RCC 7860 (cell line): Measurements from ENCODE around the gene GRID2.
A peak's percentile ranks its signal among the peaks of the same experiment; 100 is the strongest.

Experiments used
- DNase-seq: peaks from one replicate; pipeline ENCODE4 v3.0.0-alpha.2; 2015; ENCODE audit warnings: low spot score
- FAIRE-seq: peaks from 2 replicates; lab custom pipeline; 2012; peaks lifted over from hg19 to GRCh38; lab: Jason Lieb, UNC

Gene GRID2

DNA sequence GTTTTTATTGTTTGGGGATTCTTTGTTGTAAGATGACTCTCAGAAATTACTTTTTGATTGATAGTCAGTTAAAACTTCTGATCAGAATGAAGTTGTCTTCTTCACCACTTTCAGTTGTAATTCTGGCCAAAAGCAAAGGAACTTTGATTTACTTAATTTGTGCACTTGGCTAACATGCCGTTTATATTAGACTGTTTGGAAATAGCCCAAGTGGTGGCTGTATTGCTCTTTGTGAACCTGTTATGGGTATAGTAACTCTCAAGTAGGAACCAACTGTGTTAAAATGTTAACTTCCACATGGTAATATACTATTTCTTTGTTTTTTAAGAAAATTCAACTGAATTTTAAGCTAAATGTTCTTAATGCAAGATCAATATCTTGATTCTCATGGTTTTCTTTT, 581.9 kb downstream of the GRID2 start:
- FAIRE-seq = no peak

GRCh38 chr4:92952426-92952825, 648.7 kb downstream of the GRID2 start:
- FAIRE-seq (no peak), DNase-seq (no peak)

More for the DNA sequence above, 581.9 kb downstream of the GRID2 start:
- no peak for DNase-seq

GRCh38 chr4:92952897-92953296, 649.1 kb downstream of the GRID2 start:
- no peak for FAIRE-seq
- no peak for DNase-seq

DNA sequence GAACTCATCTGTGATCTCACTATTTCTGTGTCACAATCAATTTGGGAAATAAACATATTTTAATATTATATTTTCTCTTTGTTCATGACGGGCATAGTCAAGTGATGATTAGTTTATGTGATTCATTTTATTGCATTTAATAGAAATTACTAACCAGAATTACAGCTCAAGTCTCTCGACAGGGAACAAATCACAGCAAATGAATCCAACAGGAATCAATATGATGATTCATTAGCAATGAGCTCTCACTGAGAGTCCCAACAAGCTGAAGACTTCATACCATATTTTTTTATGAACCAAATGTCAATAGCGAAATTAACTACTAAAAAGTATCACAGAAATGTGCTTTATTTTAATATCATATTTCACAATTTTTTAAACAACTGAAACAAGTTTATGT, 649.7 kb downstream of the GRID2 start:
- no peak for FAIRE-seq

GRCh38 chr4:92961881-92962280, 658.1 kb downstream of the GRID2 start:
- DNase-seq (no peak), FAIRE-seq (no peak)

More for the DNA sequence above, 649.7 kb downstream of the GRID2 start:
- no peak for DNase-seq

- DNase-seq (no peak), FAIRE-seq (no peak)
Observed at GRCh38 chr4:92962831-92963230, 659.1 kb downstream of the GRID2 start.

- FAIRE-seq (no peak), DNase-seq (no peak)
Observed at GRCh38 chr4:92968556-92968955, 664.8 kb downstream of the GRID2 start.

DNA sequence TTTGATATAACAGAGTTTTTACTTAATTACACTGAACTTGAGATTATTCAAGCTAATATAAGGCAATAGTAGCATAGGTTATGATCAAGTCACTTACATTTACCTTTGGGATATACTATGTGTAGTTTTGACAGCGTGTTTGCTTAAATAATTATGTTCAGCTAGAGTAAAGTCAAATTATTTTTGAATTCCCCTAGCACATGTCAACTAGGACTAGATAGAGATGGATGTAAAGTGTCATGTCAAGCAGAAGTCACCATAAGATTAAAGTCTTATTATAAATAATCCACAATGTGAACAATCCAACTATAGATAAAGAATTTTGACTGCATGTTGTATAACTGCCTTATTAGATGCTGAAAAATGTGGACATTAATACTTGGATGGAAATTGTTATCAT, 665.2 kb downstream of the GRID2 start:
- FAIRE-seq (no peak), DNase-seq (no peak)

- DNase-seq (peak; percentile 82), FAIRE-seq (peak; percentile 93)
Observed at GRCh38 chr4:92969650-92970379, 666.0 kb downstream of the GRID2 start.

DNA sequence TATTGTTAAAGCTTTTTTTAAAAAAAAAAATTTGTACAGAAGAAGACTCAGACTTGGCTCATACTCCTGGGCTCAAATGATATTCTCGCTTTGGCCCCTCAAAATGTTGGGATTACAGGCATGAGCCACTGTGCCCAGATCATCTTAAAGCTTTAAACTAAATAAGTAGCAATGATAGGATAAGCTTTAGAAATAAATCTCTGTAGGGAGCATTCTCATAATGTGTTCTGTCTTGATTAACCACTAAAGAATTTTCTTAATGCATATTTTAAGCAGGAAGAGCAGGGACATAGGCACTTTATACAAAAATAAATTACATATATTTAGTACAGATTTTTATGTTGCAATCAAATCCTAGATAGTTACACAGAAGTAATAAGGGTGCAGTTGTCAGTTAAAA, 667.2 kb downstream of the GRID2 start:
- no peak for DNase-seq
- no peak for FAIRE-seq

GRCh38 chr4:92988301-92988700, 684.5 kb downstream of the GRID2 start:
- no peak for FAIRE-seq
- no peak for DNase-seq

DNA sequence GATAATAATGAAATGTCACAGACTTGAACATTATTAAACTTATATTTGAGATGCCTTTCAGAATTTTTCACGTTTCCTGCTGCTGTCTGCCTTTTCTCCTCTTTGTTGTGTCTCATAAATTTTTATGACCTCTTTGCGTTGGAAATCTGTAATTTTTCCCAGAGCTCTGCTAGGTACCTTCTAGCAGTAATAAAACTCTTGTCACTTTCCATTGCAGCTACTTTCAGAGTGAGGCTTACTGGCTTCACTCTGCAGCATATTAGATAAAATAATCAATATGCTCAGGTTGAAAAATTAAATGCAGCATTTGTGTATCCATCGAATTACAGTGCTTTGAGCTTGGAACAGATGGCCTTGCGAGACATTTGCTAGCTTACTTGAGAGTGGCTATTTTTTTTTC, 689.0 kb downstream of the GRID2 start:
- no peak for DNase-seq
- no peak for FAIRE-seq

DNA sequence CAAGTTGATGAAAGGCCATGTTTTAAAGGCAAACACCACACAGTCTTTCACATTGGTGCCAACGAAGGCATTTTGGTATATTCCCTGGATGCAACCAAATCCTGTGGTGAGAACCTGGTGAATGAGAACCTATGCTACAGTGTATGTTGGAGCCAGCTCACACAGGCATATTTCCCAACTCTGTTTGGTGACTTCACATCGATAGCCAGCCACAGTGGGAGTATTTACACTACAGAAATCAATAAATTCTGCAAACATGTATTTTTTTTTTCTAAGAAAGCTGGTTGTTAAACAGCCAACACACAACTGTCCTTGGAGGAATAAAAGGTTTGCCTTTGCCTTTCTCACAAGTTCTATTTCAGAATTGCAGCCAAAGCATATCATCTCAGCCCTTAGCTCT, 691.0 kb downstream of the GRID2 start:
- FAIRE-seq = no peak
- DNase-seq = no peak

DNA sequence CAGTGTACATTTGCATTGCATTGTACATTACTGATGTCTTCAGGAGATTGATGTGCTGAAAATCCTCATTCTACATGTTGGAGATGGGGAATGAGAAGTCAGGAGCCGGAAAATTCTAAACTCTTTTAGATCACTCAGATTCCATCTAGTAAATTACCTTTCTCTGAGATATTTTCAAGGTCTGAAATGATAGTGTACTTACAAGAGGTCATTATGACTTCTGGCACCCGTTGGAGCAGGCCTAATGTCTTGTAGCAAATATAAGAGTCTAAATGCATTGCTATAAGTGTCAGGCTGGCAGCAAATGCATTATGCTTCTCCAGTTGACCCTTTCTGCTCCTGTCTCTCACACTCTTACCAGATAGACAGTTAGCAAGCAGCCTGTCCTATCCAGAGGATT, 692.8 kb downstream of the GRID2 start:
- DNase-seq (no peak), FAIRE-seq (no peak)

DNA sequence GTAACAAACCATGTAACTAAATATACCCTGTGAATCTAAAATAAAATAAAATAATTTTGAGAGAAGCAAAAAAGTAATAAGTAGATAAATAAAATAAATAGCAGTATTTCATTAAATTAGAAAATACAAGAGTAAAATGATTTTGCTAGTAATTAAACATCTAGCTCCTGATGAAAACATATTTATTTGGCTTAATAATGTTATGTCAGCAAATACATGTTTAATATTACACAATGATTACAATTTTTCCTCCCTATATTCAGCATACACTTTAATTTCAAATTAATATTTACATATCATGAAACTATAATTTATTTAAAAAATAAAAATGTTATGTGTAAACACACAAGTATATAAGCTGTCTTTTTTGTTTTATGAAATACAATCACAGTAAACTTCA, 697.1 kb downstream of the GRID2 start:
- no peak for FAIRE-seq
- no peak for DNase-seq

- DNase-seq = no peak
- no peak for FAIRE-seq
Observed at GRCh38 chr4:93002240-93002639, 698.5 kb downstream of the GRID2 start.

DNA sequence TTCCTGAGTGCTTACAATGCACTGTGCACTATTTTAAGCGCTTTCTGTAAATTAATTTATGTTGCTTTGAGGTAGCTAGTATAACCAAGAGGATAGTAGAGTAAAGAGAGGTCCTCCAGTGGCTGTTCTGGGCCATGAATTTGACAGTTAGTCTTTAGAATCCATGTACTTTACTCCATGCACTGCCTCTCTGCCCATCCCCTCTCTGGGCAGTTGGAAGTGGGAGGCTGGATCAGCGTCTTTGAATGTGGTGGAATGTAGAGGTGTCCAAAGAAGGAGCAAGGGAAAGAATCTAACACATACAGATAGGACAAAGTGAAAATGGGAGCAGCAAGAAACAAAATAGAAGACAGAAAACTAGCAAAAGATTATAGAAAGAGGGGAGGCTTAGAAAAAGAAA, 712.6 kb downstream of the GRID2 start:
- DNase-seq = no peak
- no peak for FAIRE-seq

GRCh38 chr4:93018243-93018642, 714.5 kb downstream of the GRID2 start:
- FAIRE-seq = no peak
- DNase-seq = no peak

DNA sequence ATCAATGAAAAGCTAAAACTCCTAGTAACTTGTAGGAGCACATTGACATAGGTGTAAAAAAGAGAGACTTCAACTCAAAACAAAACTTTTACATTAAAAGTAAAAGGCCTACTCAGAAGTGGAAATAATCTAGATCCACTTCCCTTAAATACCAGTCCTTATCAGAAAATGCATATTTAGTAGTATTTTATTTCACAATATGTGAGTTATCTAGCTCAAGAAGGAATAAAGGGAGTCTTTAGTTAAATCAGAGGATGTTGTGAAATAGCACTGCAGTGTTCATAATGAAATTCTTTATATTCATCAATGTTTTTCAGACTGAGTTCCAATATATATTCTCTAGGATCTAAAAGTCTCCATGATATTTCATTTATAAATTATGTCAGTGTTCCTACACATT, 715.0 kb downstream of the GRID2 start:
- FAIRE-seq (no peak), DNase-seq (no peak)

- DNase-seq (no peak), FAIRE-seq (no peak)
Observed at GRCh38 chr4:93029769-93030168, 726.0 kb downstream of the GRID2 start.

GRCh38 chr4:93030670-93031069, 726.9 kb downstream of the GRID2 start:
- DNase-seq (no peak), FAIRE-seq (no peak)

- FAIRE-seq = no peak
- DNase-seq = no peak
Observed at GRCh38 chr4:93031431-93032098, 727.8 kb downstream of the GRID2 start.

DNA sequence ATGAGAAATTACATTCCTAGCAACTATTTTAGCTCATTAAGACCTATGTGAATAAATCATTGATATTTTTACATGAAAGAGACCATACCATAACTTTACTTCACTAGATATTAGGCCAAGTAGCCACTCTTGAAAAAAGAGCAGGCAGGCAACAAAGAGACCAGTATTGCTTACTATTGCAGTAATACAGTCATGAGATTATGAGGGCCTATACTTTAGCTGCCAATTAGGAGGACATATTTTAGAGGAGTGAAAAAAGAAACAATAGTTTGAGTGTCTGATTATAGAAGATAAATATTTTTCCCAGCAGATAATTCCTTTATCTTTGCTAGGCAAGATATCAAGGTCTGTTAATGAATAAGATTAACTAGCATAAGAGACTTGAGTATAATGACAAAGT, 739.0 kb downstream of the GRID2 start:
- FAIRE-seq (no peak), DNase-seq (no peak)
